ENCODE results near the gene PPM1H.
"Not testable (repeated sequence)": the region's sequence is repeated elsewhere in the genome, so short reads cannot be mapped to it uniquely, and the experiment has no call there.

The PPM1H gene, protein sequence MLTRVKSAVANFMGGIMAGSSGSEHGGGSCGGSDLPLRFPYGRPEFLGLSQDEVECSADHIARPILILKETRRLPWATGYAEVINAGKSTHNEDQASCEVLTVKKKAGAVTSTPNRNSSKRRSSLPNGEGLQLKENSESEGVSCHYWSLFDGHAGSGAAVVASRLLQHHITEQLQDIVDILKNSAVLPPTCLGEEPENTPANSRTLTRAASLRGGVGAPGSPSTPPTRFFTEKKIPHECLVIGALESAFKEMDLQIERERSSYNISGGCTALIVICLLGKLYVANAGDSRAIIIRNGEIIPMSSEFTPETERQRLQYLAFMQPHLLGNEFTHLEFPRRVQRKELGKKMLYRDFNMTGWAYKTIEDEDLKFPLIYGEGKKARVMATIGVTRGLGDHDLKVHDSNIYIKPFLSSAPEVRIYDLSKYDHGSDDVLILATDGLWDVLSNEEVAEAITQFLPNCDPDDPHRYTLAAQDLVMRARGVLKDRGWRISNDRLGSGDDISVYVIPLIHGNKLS

DNA sequence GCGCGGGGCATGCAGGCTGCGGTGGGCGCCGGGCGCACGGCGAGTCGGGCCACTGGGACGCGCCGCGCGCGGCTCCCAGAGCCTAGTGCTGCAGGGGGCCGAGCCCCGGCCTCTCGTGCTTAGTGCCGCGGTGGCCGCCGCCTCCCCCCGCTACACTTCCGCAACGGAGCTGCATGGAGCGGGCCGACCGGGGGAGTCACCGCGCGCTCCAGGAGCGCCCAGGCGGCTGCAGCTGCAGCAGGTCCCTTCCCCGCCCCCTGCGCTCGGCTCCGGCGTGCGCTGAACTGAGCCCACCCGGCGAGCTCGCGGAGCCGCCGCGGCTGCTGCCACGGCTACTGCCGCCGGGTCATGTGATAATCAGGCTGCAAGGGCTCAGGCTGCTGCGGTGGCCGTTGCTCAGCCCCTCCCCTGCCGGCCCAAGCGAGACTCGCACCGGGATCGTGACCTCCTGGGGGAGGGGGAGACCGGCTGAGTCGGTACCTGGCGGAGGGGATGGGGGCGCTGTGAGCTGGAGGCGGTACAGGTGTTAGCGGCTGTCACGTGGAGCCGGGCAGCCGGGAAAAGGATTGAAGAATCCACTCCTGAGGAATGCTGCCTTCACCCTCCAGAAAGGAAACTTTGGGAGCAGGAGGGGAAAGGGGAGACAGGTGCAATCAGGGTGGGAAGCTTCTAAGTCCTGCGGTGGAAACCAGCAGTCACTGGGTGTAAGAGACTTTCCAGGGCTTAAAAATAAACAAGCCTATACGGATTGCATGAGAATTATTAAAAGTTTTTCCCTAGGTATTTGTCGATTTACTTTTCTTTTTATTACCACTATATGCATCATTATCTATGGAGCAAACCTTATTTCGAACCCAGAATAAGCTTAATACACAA is at the start of gene PPM1H:
Gene PPM1H (minus strand): TSS at position 352 of the 876 bp plus-strand sequence. CDS start 414 bp downstream, outside the sequence.
- DNase-seq (ENCODE audit: low read depth in 2 of 2) = no peak

DNA sequence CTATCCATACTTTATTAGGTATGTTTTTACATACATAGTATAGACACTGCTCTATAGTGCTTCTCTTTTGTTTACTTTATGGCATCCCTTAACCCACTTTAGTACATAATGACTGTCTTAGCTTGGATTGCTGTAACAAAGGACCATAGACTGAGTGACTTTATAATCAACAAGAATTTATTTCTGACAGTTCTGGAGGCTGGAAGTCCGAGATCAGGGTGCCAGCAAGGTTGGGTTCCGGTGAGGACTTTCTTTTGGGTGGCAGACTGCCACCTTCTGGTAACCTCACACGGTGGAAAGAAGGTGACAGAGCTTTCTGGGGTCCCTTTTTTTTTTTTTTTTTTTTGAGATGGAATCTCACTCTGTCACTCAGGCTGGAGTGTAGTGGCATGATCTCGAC is 48.6 kb upstream of the PPM1H start:
- DNase-seq (ENCODE audit: low read depth in 2 of 2) = no peak

DNA sequence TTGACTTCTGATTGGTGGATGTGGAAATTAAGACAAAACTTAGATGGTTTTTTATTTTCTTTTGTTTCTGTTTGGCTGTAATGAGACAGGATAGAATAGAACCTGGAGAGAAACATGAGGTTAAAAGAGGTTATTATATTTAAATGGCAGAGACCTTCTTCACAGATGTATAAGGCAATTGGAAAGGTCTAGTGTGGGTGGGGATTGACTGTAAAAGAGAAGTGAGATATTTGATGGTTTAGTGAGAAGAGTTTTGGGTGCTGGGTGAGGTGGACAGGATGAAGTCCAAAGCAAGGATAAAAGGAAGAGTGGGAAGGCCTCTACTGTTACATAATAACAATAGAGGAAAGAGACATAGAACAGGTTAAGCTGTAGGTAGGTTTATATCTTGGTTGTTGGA is 43.8 kb upstream of the PPM1H start:
- no peak for DNase-seq (ENCODE audit: low read depth in 2 of 2)

DNA sequence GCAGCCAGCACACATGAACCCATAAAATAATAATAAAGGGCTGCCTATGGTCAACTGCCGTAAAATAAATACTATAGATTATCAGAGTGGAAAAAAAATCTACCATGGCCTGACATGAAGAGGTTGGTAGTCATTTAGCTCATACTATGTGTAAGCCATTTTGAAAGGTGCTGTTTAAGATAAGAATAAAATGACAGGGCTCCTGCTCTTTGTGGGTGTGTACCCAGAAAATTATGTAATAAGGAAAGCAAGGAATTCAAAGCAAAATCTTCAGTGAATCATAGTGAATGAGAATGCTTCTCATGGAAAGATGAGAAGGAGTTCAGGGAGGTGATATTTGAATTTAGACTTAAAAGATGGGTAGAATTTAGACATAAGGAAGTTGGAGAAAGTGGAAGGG is 42.9 kb upstream of the PPM1H start:
- DNase-seq (ENCODE audit: low read depth in 2 of 2) = no peak

DNA sequence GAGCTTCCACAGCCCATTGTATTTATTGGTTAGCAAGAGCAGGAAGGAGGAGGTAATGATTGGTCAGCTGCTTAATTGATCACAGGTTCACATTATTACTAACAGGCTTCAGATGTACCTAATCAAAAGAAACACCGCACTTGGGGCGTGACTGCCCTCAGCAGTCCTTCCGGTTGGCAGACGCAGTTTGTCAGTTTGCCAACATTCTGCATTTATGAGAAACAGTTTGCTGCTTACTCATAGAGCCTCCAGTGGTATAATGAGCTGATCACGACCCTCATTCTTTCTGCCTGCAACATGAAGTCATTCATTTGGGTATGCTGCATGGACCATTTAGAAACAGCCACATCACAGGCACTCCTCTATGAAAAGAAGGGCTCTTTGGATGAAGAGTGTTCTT is 42.5 kb upstream of the PPM1H start:
- DNase-seq (ENCODE audit: low read depth in 2 of 2) = no peak

DNA sequence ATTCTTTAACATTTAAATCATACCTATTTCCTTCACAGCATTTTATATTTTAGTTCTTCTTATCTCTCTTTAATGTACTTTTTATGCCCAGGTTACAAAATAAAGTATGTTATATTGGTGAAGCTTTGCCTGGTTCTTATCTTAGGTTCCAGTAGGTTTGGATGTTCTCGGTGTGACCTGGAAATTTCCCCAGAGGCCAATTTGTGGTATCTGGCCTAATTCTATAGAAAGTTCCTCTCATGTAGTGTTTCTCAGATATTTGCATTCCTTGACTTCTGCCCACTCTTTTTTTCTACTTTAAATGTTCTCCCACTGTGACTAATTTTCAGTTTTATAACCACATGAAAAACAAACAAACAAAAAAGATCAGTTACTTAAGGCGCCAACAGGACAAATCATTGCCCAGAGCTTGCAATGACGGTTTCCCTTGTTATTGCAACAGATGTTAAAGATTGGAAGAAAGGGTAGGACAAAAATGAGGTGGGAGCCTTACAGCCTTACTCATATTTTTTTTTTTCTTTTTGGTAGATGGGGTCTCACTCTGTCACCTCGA is 41.2 kb upstream of the PPM1H start:
- DNase-seq (ENCODE audit: low read depth in 2 of 2) = no peak

DNA sequence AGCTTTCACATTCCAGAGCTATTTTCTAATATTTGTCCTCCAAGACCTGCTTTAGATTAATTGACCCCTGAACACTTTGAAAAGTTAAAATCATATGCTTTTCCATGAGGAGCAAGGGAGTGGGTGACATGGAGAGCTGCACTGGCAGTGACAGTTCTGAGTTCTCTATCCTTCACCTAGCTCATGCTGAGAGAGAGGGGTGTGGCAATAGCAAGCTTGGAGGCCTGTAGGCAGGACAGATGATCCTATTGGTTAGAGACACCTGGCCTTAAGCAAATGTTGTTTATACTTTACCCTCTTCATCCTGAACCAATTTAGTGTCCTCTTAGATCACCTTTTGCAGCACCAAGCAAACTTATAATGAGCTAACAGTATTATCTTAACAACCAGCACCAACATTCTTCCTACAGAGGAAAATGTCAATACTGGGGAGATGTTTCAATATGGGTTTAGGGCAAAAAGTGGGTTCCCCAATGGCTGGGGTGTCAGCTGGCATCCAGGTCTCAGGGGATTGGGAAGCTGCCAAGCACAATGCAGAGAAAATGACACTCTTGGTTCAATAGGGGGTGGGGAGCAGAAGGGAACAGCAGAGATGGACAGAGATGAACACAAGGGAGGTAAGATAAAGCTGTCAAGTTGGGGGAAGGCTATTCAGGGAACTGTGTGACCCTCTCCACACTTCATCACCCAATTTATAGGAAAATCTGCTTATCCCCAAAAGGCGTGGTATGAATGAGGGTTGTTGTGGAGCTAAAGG is 37.0 kb upstream of the PPM1H start:
- no peak for DNase-seq (ENCODE audit: low read depth in 2 of 2)

DNA sequence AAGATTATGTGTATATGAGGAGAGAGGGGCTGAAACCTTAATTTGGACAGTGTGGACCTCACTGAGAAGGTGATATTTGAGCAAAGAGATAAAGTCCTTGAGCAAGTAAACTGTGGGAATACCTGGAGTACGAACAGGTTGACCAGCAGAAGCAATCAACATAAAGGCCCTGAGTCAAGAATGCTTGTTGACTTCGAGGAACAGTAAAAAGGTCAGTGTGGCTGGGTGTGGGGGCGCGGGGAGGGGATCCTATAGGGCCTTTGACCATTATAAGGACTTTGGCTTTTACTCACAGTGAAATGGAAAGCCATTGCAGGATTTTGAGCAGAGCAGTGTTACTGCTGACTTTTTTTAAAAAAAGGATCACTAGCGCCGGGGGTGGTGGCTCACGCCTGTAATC is 34.7 kb upstream of the PPM1H start:
- DNase-seq (ENCODE audit: low read depth in 2 of 2) = no peak

DNA sequence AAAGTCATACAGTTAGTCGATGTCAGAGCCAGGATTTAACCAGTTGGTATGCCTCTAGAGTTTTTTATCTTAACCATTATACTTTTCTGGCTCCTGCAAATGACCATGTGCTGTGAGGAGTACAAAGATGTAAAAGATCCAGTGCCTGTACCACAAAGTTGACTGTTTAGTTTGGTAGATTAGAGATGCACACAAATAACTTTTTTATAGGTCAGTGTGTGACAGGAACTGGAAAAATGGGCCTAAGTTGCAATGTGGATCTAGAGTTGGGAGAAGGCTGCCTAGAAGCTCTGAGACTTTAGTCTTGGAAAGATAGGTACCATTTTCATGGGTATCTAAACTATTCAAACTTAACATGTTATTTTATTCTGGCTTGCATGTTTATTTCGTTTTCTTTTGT is 32.8 kb upstream of the PPM1H start:
- no peak for DNase-seq (ENCODE audit: low read depth in 2 of 2)

DNA sequence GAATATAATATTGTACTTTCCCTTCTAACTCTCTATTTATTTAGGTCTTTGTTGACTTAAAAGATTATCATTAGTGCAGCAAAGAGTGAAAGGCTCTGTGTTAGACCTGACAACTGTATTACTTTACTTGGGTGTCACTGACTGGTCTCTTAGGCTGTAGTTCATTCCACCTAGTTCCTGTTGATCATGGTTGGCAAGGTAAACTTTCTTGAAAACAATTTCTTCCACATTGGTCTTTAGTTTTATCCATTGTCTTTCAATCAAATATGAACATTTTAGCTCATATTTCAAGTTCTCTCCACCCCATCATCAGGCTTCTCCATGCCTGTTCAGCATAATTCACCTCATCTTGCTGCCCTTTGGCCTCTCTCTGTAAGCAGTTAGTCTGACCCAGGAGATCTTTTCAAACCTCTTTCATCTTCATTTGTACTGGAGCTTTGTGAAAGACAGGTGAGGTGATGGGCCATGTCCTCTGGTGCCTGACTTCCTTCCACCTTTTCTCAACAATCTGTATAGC is 32.1 kb upstream of the PPM1H start:
- no peak for DNase-seq (ENCODE audit: low read depth in 2 of 2)

DNA sequence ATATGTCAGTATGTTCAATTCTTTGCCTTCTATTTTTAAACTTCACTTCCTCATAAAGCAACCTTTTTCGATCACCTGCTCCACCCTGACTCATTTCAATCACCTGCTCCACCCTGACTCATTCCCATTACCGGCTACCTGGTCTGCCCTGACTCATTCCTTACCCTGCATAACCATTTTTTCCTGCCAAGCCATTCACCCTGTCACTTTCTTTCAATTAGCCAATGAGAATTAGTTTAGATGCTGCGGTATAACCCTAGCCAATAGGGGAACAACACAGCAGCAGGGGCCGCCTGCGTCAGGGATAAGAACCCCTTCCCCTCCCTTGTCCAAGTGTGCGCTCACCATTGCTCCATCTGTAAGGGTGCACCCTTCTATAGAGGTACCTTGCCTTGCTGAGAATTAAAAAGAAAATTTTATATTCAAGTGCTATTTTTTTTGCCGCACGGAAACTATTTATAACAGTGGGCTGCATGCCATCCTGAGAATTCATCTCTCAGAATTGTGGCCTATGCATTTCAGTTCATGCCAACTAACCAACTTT is 31.6 kb upstream of the PPM1H start:
- DNase-seq (ENCODE audit: low read depth in 2 of 2) = not testable (repeated sequence)

DNA sequence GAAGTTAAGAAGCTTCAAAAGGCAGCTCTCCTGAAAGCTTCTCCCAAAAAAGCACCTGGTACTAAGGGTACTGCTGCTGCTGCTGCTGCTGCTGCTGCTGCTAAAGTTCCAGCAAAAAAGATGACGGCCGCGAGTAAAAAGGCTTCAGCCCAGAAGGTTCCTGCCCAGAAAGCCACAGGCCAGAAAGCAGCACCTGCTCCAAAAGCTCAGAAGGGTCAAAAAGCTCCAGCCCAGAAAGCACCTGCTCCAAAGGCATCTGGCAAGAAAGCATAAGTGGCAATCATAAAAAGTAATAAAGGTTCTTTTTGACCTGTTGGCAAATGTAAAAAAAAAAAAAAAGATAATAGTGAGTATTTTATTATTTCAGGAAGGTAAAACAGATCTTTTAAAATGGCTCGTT is 30.8 kb upstream of the PPM1H start:
- not testable (repeated sequence) for DNase-seq (ENCODE audit: low read depth in 2 of 2)

DNA sequence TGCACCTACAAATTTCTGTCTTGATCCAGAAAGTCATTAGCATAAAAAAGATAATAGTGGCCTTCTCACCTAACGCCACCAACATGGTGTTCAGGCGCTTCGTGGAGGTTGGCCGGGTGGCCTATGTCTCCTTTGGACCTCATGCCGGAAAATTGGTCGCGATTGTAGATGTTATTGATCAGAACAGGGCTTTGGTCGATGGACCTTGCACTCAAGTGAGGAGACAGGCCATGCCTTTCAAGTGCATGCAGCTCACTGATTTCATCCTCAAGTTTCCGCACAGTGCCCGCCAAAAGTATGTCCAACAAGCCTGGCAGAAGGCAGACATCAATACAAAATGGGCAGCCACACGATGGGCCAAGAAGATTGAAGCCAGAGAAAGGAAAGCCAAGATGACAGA is 30.3 kb upstream of the PPM1H start:
- DNase-seq (ENCODE audit: low read depth in 2 of 2) = not testable (repeated sequence)

DNA sequence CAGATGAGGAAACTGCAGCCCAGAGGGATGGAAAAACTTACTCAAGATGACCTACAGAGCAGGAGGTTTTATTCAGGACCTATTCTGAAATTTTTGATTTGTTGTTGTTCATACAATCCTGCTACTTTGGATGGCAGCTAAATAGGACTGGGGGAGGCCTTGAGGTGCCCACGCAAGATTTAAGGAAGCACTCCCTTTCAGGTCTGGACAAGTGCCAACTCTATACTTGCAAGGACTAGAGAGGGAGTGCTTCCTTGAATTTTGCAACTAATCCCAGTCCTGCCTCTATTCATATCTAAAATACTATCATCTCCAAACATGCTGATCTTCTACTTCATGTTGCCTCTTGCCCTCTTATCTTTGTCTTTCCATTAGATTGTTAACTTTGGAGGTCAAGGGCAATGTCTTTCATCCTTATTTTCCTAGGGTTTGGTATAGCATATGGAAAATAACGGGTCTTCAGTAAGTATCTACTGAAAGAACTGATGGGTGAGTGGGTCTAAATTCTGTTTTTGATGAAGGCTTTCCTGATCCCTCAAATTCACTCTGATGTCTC is 28.6 kb upstream of the PPM1H start:
- no peak for DNase-seq (ENCODE audit: low read depth in 2 of 2)

DNA sequence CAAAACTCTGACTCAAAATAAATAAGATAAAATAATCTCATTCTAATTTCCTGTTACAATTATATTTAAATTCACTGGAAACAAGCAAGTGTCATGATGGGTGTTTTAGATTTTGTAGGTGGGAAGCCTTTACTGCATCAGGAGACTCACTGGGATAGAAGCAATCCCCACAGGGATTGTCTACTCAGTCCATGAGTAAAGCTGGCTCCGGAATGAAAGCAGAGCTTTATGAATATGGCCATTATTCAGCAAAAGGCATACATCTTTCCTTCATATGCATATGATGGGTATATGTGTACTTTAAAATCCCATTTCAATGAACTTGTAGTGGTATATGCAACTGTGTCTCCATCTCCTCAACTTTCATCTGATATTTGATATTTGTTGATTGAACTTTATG is 25.4 kb upstream of the PPM1H start:
- DNase-seq (ENCODE audit: low read depth in 2 of 2) = no peak

DNA sequence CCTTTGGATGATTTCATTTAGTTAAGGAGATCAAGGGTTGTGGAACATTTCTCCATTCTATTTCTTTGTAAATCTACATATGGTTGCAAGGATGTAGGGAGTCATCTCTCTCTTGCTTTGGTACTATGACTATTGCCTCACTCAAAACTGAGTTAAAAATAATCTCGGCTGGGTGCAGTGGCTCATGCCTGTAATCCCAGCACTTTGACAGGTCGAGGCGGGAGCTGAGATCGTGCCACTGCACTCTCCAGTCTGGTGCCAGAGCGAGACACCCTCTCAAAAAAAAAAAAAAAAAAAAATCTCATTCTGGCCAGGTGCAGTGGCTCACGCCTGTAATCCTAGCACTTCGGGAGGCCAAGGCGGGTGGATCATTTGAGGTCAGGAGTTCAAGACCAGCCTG is 24.8 kb upstream of the PPM1H start:
- DNase-seq (ENCODE audit: low read depth in 2 of 2) = no peak

DNA sequence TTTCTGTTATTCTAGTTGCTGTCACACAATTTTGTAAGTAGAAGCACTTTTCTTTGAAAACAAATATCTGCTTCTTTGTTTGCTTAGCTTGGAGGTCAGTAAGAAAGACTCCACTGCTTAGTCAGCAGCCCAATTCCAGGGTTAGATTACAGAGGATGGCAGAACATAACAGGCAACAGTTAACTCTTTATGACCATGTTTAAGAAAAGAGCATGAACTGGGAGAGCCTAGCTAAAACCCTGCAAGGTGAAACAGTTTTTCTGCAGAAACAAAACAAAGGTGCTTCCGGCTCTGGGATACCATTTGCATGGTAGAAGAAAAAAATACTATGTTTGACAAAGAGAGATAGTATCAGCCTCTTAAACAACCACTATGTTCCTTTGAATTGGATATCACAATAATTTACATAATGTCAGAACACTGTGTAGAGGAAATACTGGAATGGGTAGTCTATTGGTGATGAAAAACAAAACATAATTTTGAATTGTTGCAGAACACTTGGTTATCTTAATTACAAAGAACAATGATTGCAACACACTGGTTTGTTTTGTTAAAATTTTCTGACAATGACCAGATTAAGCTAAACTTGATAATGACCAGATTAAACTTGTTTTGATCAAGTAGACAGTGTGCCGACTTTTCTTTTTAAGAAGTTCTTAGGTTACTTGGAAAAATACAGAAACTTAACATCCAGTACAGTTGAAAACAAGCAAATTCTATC is 22.4 kb upstream of the PPM1H start:
- no peak for DNase-seq (ENCODE audit: low read depth in 2 of 2)

DNA sequence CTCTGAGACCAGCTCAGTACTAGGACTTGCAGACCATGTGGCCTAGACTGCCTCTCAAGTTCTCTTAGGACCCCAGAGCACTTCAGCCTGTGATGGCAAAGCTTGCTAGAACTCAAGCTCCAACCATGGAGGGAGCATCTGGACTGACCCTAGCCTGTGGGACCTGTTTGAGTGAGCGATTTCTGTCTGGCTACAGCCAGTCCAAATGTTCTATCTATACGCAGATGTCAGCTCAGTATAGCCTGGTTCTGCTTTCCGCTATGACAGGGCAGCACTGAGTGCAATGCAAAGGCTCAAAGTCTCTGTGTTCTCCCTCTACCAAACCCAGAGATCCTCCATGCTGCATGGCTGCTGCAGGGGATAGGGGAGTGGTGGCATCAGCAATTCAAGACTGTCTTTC is 20.7 kb upstream of the PPM1H start:
- DNase-seq (ENCODE audit: low read depth in 2 of 2) = no peak

DNA sequence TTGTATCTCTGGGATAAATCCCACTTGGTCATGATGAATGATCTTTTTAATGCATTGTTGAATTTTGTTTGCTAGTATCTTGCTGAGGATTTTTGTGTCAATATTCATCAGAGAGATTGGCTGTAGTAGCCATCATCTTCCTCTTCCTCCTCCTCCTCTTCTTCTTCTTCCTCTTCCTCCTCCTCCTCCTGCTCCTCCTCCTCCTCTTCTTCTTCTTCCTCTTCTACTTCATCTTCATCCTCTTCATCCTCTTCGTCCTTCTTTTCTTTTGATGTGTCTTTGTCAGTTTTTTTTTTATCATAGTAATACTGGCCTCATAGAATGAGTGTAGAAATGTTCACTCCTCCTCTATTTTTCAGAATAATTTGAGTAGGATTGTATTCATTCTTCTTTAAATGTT is 15.4 kb upstream of the PPM1H start:
- DNase-seq (ENCODE audit: low read depth in 2 of 2) = no peak

DNA sequence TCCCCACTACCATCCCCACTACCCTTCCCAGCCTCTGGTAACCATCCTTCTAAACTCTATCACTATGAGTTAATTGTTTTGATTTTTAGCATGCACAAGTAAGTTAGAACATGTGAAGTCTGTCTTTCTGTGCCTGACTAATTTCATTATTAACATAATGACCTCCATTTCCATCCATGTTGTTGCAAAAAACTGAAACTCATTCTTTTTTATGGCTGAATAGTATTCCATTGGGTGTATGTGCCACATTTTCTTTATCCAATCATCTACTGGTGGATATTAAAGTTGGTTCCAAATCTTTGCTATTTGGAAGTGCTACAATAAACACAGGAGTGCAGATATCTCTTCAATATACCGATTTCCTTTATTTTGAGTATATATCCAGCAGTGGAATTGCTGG is 13.2 kb upstream of the PPM1H start:
- DNase-seq (ENCODE audit: low read depth in 2 of 2) = no peak
